Measurements from ENCODE around the gene UBE2O. TPM values are rescaled to one million over a fixed set of nuclear protein-coding genes. Genes with fewer than 3 reads are reported as not detected.

UBE2O gene
- total RNA-seq, 2 experiments from 2014 or later: 30.5 to 31.3 TPM

DNA sequence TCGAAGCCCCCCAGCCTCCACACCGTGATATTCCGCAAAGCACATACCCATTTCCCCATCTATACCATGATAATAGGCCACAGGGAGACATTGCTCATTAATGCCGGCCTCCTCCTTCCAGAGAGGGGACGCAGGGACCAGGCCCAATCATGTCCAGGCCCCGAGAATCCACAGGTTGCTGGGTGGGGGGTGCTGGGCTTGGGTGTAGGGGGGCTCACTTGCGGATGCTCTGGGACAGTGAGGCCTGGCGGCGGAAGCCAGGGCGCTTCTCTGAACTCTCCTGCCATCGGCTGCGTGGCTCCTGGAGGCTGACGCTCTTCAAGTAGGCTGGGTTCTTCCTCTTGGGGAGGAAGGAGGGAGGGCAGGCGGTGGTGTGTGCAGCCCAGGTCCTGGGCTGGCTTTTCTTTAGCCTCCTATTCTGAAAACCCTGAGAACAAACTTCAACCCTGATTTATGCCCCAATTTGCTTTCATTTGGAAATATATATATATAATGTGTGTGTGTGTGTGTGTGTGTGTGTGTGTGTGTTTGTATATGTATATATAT is 26.6 kb upstream of the UBE2O start:
- H3K4me3 Mint-ChIP-seq: no peak overlapping the region
- POLR2A ChIA-PET: no interaction called here

DNA sequence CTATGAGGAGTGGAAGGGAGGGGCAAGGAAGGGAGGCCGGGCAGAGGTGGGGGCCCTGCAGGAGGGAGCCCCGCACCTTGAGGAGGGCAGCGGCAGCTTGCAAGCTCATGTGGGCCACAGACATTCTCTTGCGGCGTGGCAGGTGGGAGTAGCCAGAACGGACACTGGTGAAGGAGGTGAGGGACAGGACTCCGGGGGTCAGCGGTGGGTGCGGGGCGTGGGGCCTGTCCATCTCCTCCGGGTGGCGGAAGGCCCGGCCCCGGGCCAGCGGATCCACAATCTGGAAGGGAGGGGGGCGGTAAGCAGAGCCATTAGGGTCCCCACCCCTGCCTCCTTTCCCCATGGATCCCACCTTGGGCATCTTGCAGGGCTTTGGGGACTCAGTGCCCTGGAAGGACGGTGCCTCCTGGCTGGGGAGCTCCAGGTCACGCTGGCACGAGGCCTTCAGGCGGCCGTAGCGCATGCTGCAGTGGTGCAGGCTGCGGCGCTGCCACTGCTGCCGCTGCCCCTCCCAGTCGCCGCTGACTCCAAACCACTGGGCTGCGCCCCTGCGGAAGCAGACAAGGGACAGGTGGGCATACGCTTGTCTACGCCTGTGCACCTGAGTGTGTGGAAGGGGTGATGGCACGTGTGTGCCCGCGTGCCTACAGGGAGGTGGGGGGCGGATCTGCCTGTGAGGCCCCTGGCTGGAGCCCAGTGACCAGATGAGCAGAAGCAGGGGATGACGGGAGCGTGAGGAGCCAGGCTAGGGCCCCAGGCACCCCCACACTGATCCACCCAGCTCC is 26.0 kb upstream of the UBE2O start:
- CTCF ChIA-PET: interaction anchor here (0.6 to 1.0 kb wide), 2 partner anchors 9 to 44 kb away, joined by 3 read pairs; no protein-coding TSS in a partner anchor
- Mint-ChIP-seq H3K27me3 (no peaks in the 10 kb centered on the region), H3K36me3 (ENCODE audit: low read depth) (peaks cover 16% of the 10 kb centered on the region), H3K27ac (no peak overlapping the region), H3K4me3 (no peak overlapping the region), H3K4me1 (peaks cover 16% of the 10 kb centered on the region), H3K9me3 (no peaks in the 10 kb centered on the region)
- POLR2A ChIA-PET: no interaction called here
- DNase-seq: no peak

More for the DNA sequence above, 26.6 kb upstream of the UBE2O start:
- CTCF ChIA-PET: interaction anchor here (0.6 to 1.1 kb wide), 5 partner anchors 8 to 182 kb away, joined by 3 read pairs; partner anchors contain the start of gene UBE2O
- no peak overlapping the region for H3K27ac Mint-ChIP-seq
- H3K9me3 Mint-ChIP-seq: no peaks in the 10 kb centered on the region
- no peak for DNase-seq
- H3K36me3 Mint-ChIP-seq (ENCODE audit: low read depth): peaks cover 19% of the 10 kb centered on the region
- peaks cover 19% of the 10 kb centered on the region for H3K4me1 Mint-ChIP-seq
- H3K27me3 Mint-ChIP-seq: no peaks in the 10 kb centered on the region

DNA sequence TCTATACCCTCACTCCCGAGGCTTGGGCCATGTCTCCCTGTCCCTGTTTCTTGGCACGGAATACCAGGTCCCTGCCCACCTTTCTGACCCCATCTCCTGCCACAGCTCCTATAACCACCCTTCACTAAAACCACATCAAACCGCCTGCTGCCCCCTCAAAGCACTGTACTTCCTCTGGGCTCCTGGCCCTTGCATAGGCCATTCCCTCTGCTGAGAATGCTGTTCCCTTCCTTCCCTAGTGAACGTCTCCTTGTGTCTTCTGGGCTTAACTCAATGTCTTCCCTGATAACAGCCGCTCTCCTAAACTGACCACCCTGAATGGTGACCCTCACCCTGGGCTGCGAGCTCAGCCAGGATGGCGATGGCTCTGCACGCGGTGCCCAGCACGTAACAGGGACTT is 25.1 kb upstream of the UBE2O start:
- H3K27ac Mint-ChIP-seq: no peak overlapping the region
- peaks cover 16% of the 10 kb centered on the region for H3K36me3 Mint-ChIP-seq (ENCODE audit: low read depth)
- H3K9me3 Mint-ChIP-seq: no peaks in the 10 kb centered on the region
- POLR2A ChIA-PET: interaction anchor here (0.6 kb wide), 1 partner anchor 566 kb away, joined by 3 read pairs; no protein-coding TSS in a partner anchor
- DNase-seq: no peak
- H3K27me3 Mint-ChIP-seq: no peaks in the 10 kb centered on the region
- peaks cover 16% of the 10 kb centered on the region for H3K4me1 Mint-ChIP-seq
- CTCF ChIA-PET: interaction anchor here (0.6 to 1.9 kb wide), 4 partner anchors 9 to 45 kb away, joined by 3 to 9 read pairs (median 4); partner anchors contain the start of gene AANAT
- H3K4me3 Mint-ChIP-seq: no peak overlapping the region

DNA sequence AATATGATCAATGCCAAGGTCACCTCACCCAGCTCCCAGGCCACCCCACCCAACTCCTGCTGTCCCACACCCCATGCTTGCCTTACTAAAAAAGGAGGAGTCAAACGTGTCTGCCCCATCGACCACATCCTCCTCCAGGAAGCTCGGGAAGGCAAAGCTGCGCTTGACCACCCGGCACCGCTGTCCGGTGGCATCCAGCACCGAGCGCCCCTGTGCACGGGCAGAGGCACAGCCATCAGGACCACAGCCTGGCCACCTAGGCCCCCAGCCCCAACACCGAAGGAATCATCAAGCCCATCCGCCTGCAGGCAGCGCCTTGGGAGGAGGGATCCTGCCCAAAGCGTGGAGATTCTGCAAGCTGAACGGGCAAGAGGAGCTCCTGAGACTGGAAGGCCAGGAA is 24.6 kb upstream of the UBE2O start:
- Mint-ChIP-seq H3K4me1 (peaks cover 16% of the 10 kb centered on the region), H3K4me3 (no peak overlapping the region), H3K9me3 (no peaks in the 10 kb centered on the region), H3K36me3 (ENCODE audit: low read depth) (peaks cover 16% of the 10 kb centered on the region), H3K27me3 (no peaks in the 10 kb centered on the region), H3K27ac (no peak overlapping the region)
- POLR2A ChIA-PET: interaction anchor here (0.6 kb wide), 1 partner anchor 565 kb away, joined by 3 read pairs; no protein-coding TSS in a partner anchor
- DNase-seq: no peak
- CTCF ChIA-PET: interaction anchor here (0.6 to 1.9 kb wide), 6 partner anchors 8 to 46 kb away, joined by 3 to 9 read pairs (median 4); partner anchors contain the start of gene AANAT

DNA sequence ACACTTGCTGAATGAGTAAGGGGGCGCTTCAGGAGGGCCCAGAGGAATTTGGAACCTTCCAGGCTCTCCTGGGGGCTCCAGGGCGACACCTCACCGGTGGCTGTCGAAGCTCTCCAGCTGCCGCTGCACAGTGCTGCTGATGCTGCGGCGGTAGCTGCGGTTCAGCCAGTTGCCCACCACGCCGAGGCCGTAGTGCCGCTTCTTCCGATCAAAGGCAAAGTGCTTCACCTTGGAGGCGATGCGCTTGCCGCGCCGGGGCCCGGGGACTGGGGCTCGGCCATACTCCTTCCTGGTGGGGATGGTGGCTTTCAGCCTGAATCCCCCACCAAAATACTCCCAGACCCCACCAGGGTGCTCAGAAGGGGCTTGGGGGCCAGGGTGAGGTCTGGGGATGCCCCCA is 23.8 kb upstream of the UBE2O start:
- Mint-ChIP-seq H3K9me3 (no peaks in the 10 kb centered on the region), H3K4me1 (peaks cover 13% of the 10 kb centered on the region), H3K4me3 (no peak overlapping the region), H3K27me3 (no peaks in the 10 kb centered on the region), H3K36me3 (ENCODE audit: low read depth) (peaks cover 14% of the 10 kb centered on the region), H3K27ac (no peak overlapping the region)
- no peak for DNase-seq
- ChIA-PET POLR2A (no interaction called here), CTCF (interaction anchor here (0.6 to 1.9 kb wide), 5 partner anchors 9 to 1186 kb away, joined by 3 to 9 read pairs (median 4); partner anchors contain the start of gene AANAT)

DNA sequence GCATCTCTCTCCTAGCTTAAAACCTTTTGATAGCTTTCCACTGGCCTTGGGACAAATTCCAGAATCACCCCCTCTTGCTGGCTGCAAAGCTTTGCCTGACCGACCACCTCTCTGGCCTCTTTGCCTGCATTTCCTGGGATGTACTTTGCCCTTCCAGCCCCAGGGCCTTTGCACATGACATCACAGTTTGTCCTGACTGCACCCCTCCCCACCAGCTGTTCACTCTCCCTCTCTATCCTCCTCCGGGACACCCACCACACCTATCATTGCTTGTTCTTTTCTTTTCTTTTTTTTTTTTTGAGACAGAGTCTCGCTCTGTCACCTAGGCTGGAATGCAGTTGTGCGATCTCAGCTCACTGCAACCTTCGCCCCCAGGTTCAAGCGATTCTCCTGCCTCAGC is 22.4 kb upstream of the UBE2O start:
- Mint-ChIP-seq H3K27ac (no peak overlapping the region), H3K27me3 (no peaks in the 10 kb centered on the region), H3K36me3 (ENCODE audit: low read depth) (peaks cover 13% of the 10 kb centered on the region), H3K4me1 (peaks cover 4% of the 10 kb centered on the region), H3K9me3 (no peaks in the 10 kb centered on the region), H3K4me3 (no peak overlapping the region)
- ChIA-PET CTCF (interaction anchor here (1.2 kb wide), 1 partner anchor 15 kb away, joined by 4 read pairs; no protein-coding TSS in a partner anchor), POLR2A (no interaction called here)
- no peak for DNase-seq

DNA sequence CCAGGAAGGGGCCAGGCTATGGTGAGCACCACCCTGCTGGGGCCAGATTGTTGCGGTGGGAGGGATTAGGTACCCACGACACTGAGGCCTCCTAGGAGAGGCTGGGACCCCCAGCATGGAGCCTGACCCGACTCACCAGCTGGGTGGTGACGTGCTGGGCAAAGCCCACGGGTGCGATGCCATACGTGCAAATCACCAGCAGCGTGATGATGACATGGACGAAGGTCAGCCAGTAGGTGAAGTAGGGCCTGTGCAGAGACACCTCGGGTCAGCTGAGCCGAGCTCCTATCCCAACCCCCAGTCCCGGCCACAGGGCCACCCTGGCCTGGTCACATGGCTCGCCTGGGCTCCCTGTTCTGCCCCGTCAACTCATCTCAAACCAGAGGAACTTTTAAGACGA is 21.9 kb upstream of the UBE2O start:
- ChIA-PET CTCF (interaction anchor here (1.2 to 1.4 kb wide), 2 partner anchors 10 to 16 kb away, joined by 3 to 4 read pairs; no protein-coding TSS in a partner anchor), POLR2A (no interaction called here)
- H3K27me3 Mint-ChIP-seq: no peaks in the 10 kb centered on the region
- H3K36me3 Mint-ChIP-seq (ENCODE audit: low read depth): peaks cover 13% of the 10 kb centered on the region
- DNase-seq: no peak
- no peaks in the 10 kb centered on the region for H3K9me3 Mint-ChIP-seq
- H3K27ac Mint-ChIP-seq: no peak overlapping the region
- no peak overlapping the region for H3K4me3 Mint-ChIP-seq
- H3K4me1 Mint-ChIP-seq: peaks cover 4% of the 10 kb centered on the region

DNA sequence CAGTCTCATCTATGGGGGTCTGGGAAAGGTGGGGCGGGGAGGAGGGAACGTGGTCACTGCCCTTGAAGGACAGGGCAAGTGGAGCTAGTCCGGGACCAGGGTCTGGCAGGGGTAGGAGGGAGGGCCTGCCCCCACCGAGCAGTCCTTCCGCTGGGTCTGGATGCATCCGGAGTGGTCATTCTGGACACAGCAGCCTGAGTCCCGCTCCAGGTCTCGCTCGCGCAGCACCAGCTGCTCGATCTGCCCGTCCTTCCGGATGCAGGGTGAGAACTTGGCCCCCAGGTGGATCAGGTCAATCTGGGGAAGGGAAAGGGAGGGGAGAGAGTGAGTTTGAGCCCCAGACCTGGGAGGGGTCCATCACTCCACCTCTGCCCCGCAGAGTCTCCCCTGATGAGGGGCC is 21.3 kb upstream of the UBE2O start:
- H3K9me3 Mint-ChIP-seq: no peaks in the 10 kb centered on the region
- POLR2A ChIA-PET: no interaction called here
- H3K4me3 Mint-ChIP-seq: no peak overlapping the region
- H3K27ac Mint-ChIP-seq: no peak overlapping the region
- H3K27me3 Mint-ChIP-seq: no peaks in the 10 kb centered on the region
- peaks cover 4% of the 10 kb centered on the region for H3K4me1 Mint-ChIP-seq
- peaks cover 13% of the 10 kb centered on the region for H3K36me3 Mint-ChIP-seq (ENCODE audit: low read depth)
- no peak for DNase-seq
- CTCF ChIA-PET: interaction anchor here (1.4 kb wide), 1 partner anchor 11 kb away, joined by 3 read pairs; no protein-coding TSS in a partner anchor

DNA sequence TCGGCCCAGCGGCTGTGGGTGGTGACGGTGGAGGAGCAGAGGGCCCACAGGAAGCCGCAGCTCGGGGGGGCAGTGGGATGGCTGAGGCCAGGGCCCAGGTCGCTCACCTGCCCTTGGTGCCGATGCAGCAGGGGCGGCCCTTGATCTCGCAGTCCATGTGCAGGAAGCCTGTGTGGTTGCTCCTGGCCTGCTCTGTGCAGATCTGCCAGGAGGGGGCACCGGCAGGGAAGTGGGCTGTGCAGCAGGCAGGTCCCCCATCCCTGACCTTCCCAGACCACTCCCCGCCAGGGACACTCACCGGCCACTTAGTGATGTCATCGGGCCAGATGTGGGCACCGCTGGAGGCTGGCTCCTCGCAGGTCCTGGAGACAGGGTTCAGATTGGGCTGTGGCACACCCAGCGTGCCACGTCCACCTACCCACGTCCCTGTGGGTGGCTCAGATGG is 20.6 kb upstream of the UBE2O start:
- POLR2A ChIA-PET: no interaction called here
- CTCF ChIA-PET: interaction anchor here (1.4 kb wide), 1 partner anchor 11 kb away, joined by 3 read pairs; no protein-coding TSS in a partner anchor
- H3K9me3 Mint-ChIP-seq: no peaks in the 10 kb centered on the region

DNA sequence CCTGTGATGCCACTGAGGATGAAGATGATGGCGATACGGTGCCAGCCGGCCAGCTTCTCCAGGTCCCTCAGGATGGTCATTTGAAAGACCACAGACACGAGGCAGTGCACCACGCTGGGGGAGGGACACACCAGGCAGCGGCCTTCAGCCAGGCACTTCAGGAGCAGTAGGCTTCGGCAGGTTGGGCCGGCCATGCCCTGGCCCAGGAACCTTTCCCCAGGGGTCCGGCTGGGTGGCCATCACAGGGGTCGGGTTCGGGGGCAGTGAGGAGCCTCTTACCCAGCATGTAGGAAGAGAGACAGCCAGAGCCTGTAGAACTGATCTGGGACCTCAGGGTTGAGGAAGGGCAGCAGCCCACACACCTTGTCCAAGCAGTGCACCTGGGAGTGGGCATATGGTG is 19.8 kb upstream of the UBE2O start:
- Mint-ChIP-seq H3K27me3 (no peaks in the 10 kb centered on the region), H3K27ac (no peak overlapping the region), H3K9me3 (no peaks in the 10 kb centered on the region), H3K4me1 (no peaks in the 10 kb centered on the region), H3K4me3 (no peak overlapping the region), H3K36me3 (ENCODE audit: low read depth) (peaks cover 7% of the 10 kb centered on the region)
- ChIA-PET CTCF (no interaction called here), POLR2A (no interaction called here)
- DNase-seq: no peak

More for the DNA sequence above, 20.6 kb upstream of the UBE2O start:
- no peaks in the 10 kb centered on the region for H3K27me3 Mint-ChIP-seq
- peaks cover 12% of the 10 kb centered on the region for H3K36me3 Mint-ChIP-seq (ENCODE audit: low read depth)
- no peak overlapping the region for H3K4me3 Mint-ChIP-seq
- no peak overlapping the region for H3K27ac Mint-ChIP-seq
- H3K4me1 Mint-ChIP-seq: peaks cover 4% of the 10 kb centered on the region
- no peak for DNase-seq

DNA sequence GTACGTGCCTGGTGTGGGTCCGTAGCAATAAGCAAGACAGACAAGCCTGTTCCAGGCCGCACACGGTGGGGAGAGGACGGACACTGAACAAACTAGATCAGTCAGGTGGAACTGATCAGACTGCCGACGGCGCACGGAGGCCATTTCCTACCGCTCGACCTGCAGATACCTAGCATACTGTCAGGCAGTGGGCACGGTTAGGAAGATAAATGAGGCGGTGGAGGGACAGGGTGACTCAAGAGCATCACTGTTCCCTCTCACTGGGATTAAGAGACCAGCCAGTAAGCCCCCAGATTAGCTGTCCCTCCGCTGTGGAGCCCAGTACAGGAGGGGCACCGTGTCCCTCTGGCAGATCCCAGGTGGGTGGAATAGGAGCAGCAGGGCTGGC is 19.3 kb upstream of the UBE2O start:
- no peaks in the 10 kb centered on the region for H3K4me1 Mint-ChIP-seq
- ChIA-PET CTCF (no interaction called here), POLR2A (no interaction called here)
- H3K36me3 Mint-ChIP-seq (ENCODE audit: low read depth): peaks cover 7% of the 10 kb centered on the region
- no peaks in the 10 kb centered on the region for H3K9me3 Mint-ChIP-seq
- no peak for DNase-seq
- H3K27ac Mint-ChIP-seq: no peak overlapping the region
- no peak overlapping the region for H3K4me3 Mint-ChIP-seq
- no peaks in the 10 kb centered on the region for H3K27me3 Mint-ChIP-seq

DNA sequence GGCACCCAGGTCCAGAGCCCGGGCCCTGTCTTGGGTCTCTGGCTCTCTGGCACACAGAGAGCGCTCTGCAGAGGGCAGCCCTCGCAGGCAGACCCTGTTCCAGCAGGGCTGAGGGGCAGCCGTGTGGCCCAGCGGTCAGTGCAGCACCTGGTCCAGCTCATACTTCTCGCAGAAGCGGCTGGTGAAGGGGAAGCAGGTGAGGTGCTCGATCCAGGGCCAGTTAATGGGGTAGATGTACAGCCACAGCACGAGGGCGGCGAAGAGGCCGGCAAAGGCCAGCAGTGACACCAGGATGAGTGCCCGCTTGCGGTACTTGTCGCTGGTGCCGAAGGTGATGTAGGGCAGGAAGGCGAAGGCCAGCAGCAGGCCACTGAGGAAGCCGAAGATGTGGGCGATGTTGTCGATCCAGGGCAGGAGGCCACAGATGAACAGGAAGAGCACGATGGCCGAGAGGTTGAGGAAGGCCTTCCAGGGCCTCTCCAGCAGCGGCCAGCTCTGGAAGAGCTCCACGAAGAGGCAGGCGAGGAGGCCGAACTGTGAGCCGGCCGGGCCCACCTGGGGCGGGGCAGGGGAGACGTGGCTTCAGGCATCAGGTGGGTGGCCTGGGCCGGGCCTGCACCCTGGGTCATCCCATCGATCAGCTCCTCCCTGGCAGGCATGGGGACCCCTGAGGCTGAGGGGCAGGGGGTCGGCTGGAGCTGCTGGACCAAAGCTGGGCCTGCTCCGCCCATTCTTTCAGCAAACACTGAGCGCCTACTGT is 18.7 kb upstream of the UBE2O start:
- no peaks in the 10 kb centered on the region for H3K27me3 Mint-ChIP-seq
- ChIA-PET POLR2A (no interaction called here), CTCF (interaction anchor here (0.9 kb wide), 1 partner anchor 18 kb away, joined by 3 read pairs; the partner anchor contains the start of gene UBE2O)

More for the DNA sequence above, 18.7 kb upstream of the UBE2O start:
- Mint-ChIP-seq H3K4me1 (no peaks in the 10 kb centered on the region), H3K27ac (no peak overlapping the region), H3K36me3 (ENCODE audit: low read depth) (peaks cover 7% of the 10 kb centered on the region), H3K9me3 (no peaks in the 10 kb centered on the region), H3K4me3 (no peak overlapping the region)
- no peak for DNase-seq

All from activated CD4-positive, alpha-beta T cell treated with anti-CD3 and anti-CD28 coated beads, Interleukin-2, amount 10 ng/mL, durations not matched to agents 7 days and 5 days (primary cell).